GM19328 (cell line): Measurements from ENCODE around the gene LTB4R.

ENCODE experiments used
- ATAC-seq: cut with Tn5 transposase; IDR thresholded peaks from one replicate; pipeline ENCODE4 v1.9.1; 2021; ENCODE audit warnings: mild to moderate bottlenecking, moderate library complexity; ENCODE audit not compliant: unreplicated experiment

Gene LTB4R

GRCh38 chr14:24277606-24278321 is 33.5 kb upstream of the LTB4R start:
- no peak for ATAC-seq

GRCh38 chr14:24278424-24278823 is 32.9 kb upstream of the LTB4R start:
- no peak for ATAC-seq

DNA sequence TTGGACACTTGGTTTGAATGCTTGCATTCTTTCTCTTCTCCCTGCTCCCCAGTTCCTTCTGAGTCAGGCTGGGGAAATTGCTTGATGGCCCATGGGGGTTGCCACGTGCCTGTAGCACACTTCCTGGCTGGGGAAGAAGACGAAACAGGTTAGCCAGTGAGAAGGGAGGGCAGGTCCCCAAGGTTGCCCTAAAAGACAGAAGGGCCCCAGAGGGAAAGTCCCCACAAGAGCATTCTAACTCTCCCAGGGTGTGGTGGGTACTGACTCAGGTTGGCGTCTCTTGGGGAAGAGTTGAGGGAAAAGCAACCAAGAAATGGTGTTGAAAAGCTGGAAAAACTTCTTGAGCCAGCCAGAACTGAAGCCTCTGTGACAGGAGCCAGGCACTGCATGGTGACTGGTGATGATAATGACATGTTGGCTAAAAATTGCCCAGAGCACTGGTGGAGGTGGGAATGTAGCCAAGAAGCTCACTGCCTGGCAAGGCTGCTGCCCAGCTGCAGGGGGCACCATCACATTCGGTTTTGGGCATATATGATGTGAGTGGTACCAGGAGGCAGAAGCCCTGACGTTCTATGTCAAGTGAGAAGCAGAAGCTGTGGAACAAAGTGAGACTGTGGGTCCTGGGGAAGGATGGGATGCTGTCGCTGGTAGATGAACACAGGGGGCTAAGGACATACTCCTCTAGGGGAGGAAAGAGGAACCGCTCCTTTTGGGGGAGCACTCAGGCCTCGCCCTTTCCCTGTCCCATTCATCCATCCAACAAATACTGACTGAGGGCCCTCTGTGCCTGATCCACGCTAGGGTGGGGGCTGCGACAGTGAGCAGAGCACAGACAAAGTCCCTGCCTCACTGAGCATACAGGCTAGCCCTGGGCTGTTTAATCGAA is 31.8 kb upstream of the LTB4R start:
- peak; percentile 52 for ATAC-seq

DNA sequence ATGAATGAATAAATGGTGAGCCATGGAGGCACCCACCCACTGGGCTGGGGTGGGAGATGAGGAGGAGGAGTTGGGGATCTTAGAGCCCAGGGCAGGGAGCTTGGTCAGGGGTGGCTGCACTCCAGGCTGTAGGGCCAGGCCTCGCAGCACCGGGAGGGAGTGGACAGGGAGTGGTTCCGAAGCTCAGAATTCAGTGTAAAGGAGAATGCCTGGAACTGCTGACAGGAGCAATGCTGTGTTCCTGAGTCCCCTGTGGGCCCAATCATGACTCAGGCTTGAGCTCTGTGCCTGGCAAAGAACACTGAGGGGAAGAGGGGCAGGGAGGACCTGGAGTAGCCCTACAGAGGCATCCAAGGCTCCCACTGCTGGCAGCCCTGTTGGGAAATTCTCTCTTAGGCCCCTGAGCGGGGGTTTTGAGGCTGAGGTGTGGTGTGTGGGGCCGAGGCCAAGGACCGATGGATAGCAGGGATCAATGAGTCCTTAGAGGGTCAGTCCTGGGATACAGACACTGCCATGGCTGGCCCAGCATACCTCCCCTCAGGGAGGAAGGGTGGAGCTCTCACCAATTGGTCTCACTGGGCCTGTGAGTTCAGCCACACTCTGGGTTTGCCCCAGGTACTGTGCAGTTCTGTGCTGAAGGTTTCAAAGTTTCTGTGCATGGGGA is 30.4 kb upstream of the LTB4R start:
- no peak for ATAC-seq

- ATAC-seq = no peak
Observed at GRCh38 chr14:24281636-24282035, 29.7 kb upstream of the LTB4R start.

GRCh38 chr14:24282736-24283135 is 28.6 kb upstream of the LTB4R start:
- no peak for ATAC-seq

GRCh38 chr14:24283796-24284460 is 27.4 kb upstream of the LTB4R start:
- no peak for ATAC-seq

DNA sequence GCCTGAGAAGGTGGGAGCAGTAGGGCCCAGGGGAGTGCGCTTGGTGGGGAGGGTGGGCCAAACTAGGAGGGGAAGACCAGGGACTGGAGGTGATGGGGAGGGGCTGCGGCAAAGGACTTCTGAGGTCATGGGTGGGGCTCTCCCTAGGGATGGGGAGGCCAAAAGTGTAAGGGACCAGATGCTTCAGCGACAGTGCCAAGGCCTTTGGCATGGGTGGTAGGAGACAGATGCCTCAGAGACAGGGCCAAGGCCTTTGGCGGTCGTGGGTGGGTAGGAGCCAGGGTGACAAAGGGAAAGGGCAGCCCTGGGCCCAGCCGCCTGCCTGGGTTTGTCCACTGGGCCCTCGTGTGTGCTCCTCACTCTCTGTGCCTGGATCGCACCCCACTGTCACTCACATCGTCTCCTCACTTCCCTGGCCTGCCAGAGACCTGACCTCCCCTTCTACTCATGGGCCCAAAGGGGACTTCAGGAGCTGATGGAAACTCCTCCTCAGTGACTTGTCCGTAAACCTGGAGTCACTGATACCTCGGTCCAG is 26.7 kb upstream of the LTB4R start:
- ATAC-seq = no peak

DNA sequence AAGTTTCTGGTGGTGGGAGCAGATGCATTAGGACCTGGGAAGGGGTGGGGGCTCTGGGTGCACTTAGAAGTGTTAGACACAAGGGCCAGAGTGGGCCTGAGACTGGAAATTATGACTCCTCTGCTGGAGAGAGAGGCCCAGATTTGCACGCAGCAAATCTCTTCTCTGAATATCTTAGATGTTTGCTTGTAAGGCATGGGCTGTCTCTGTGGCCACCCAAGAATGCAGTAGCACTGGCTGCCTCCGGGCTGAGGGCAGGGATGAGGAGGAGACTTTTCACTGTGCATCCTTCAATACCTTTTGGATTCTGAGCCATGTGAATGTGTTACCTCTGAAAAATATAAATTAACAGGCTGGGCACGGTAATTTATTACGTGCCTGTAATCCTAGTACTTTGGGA is 26.0 kb upstream of the LTB4R start:
- ATAC-seq = no peak

DNA sequence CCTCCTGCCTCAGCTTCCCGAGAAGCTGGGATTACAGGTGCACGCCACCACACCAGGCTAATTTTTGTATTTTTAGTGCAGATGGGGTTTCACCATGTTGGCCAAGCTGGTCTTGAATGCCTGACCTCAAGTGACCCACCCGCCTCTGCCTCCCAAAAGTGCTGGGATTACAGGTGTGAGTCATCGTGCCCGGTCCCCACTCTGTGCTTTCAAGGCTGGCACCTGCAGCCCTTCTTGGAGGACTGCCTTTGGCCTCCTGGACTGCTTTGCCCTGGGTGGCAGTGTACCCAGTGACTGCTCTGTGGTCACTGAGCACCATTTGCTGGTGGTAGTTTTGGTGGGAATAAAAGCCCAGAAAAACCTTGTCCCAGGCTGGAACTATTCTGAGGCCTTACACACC is 24.3 kb upstream of the LTB4R start:
- ATAC-seq = no peak

DNA sequence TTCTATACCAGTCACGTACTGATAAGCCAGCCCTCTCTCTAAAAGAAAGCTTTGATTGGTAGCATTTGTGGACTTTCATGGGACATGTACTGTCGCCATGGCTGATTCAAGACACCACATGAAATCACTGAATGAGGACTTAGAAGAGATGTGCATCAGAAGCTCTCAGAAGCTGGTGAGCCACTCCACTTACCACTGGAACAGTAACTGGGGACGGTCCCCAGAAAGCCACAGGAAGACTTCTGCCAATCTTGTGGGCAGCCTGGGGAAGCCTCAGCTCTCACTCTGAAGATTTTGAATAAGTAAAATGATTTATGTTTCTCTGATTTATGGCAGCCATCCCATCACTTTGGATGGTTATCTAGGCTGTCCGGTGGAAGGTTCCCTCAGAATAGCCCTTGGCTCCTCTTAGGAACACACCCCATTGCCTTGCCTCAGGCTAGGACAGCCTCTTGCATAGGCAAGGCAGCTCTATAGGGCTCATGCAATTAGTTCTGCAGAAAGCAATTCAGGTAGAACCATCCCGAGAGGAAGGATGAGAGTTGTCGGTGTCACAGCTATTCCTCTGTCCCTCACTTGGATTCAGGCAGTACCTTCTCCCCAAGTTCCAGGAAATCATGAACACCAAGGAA is 21.5 kb upstream of the LTB4R start:
- ATAC-seq = peak; percentile 57

GRCh38 chr14:24290746-24291145 is 20.6 kb upstream of the LTB4R start:
- ATAC-seq = no peak

DNA sequence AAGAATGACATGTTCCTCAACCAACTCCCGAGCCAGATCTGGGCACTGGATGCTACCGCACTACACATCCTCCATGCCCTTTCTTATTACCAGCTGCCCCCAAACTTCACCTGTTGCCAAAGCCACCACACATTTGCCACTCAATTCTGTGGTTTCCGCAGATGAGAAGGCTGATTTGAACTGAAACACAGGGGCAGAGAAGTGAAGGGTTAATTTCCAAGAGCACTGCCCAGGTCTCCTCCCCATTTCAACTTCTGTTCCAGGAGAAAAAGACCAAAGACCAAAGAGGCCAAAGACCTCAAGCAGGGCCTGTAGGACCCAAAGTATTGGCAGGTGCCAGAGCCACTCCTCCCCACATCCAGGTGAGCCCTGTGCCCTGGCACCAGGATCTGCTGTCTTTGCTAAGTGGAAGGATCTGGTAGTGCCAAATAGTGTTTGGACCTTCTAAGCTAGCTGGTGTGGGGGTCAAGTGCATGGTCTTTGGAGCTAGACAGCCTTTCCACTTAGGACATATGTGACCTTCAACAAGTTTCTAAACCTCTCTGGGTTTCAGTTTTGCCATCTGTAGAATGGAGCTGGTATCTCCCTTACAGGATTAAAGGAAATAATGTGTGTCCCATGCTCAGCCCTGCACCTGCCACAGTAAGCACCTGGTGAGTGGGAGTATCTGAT is 19.7 kb upstream of the LTB4R start:
- no peak for ATAC-seq

DNA sequence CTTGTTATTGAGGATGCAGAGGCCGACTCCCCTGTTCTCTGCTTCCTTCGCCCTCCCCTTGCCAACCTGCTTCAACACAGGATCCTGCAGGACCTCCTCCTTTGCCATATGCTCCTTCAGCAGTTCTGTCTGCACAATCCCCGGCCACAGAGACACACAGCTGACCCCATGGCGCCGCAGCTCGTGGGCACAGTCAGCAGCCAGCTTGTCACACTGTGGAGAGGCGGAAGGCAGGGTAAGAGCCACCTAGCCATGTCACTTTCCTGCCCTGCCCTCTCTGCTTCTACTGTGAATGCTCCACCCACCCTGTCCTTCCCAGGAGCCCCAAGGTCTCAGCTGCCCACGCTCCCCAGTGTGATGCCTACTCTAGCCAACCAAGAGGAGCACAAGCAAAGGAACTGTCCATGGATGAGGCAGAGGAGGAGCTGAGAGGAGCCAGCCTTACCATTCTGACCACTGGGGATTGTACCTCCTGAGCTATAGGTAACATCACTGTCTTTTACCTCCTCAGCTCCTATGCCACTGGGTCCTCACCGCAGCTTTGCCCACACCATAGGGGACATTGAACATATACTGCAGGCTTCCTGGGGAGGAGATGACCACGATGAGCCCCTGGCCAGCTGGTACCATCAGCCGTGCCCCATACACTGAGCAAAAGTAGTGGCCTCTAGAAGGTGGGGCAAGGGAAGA is 19.0 kb upstream of the LTB4R start:
- ATAC-seq = no peak

DNA sequence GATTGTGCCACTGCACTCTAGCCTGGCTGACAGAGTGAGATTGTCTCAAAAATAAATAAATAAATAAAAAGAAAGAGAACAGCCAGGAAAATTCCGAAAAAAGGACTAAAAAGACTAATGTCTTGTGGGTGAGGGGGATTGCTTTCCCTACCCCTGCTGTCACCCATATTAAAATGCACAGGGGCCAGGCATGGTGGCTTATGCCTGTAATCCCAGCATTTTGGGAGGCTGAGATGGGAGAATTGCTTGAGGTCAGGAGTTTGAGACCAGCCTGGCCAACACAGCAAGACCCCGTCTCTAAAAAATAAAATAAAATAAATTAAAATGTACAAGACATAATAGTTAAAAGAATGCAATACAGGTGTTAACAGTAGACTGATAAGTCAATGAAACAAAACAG is 17.8 kb upstream of the LTB4R start:
- no peak for ATAC-seq

DNA sequence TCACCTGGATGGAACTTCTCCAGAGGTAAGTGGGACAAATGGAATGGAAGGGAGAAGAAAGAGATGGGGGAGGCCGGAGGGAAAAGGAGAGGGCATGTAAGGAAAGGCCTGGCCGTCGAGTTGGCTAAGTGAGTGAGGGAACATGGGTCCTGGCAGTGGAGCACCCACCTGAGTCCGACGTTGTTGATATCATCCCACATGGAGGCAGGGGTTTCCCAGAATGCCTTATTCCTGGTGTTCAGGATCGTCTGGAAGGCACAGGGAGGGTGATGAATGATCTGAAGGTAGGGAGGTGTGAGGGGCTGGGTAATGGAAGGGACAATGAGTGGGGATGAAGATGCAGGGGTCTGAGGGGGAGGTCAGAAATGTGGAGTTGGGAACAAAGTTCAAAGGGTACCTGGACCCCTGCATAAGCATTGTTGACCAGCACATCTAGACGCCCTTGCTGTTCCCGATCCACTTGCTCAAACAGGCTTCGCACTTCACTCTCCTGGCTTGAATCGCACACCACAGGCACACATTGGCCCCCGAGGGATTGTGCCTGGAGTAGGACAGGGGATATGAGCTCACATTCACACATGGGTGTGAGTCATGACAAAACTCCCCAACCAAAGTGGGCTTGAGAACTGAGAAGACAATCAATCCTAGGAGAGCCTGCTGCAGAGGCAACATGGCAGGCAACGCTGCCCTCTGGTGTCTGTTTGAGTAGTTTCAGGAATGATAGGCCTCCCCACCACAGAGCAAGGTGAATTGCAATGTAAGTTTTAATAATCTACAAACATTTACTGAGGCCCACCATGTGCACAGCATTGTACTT is 14.8 kb upstream of the LTB4R start:
- peak; percentile 47 for ATAC-seq

DNA sequence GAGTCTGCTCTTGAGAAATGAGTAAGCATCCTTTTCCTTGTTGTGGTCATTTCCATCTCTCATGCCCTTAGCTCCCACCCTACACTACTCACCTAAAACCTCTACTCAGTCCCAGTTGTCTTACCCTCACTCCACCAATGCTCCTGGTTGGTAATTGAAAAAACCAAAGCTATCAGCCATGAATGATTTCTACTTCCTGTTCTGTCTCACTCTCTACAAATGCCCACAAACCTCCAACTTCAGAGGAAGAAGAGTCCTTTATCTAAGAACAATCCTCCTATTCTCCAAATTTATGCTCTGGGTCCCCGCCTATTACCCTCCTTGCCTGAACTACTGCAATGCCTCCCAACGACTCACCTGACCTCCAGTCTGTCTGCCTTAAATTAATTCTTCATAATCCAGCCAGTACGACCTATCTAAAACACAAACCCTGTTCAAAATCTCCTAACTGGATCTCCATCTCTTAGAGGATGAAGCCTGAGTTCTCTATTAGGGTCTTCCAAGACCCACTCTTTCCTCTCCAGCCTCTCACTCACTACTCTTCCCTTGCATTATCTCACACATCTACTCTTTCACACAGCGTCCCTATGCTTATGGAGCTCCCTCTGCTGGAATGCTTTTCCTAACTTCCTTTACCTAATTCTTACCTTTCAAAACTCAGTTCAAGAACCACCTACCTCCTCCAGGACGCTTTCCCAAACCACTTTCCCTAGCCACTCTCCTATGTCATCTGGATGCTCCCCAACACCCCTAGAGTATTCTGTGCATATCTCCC is 13.9 kb upstream of the LTB4R start:
- ATAC-seq = peak; percentile 10

DNA sequence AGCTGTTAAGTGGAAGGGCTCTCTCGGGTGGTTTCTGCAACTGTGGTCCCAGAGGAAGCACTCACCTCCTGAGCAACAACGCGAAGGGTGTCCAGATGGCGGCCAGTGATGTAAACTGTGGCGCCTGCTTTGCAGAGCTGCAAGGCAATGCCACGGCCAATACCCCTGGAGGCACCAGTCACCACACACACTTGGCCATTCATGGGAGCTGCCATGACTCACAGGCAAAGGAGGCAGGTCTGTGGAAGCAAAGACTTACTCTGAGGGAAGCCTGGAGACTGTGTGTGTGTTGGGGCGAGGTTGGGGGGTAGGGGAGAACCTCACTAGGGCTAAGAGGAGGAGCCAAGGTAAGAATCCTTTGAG is 12.4 kb upstream of the LTB4R start:
- ATAC-seq = no peak
